OCI-LY7 (cell line): ENCODE measurements around the gene RASAL3. TPM values are rescaled to one million over a fixed set of nuclear protein-coding genes. Genes with fewer than 3 reads are reported as not detected.

ENCODE experiments used
- BruUV-seq: library from RNA; stranded (reverse); fragments of 400-500 nt; replicated peaks from 2 replicates; lab custom pipeline; 2021; lab: Mats Ljungman, UMichigan
- CTCF ChIA-PET: fragments of 300-600 bp; sonication (Branson Sonifier 250); formaldehyde crosslinking; loops from one replicate; lab custom pipeline; 2022; ENCODE audit warnings: antibody characterized with exemption; ENCODE audit not compliant: unreplicated experiment; lab: Charles Lee
- POLR2A ChIA-PET: fragments of 300-600 bp; sonication (Branson Sonifier 250); formaldehyde crosslinking; loops from one replicate; lab custom pipeline; 2022; ENCODE audit warnings: antibody characterized with exemption; lab: Charles Lee
- DNase-seq: peaks from one replicate; pipeline ENCODE4 v3.0.0-alpha.2; 2015; ENCODE audit warnings: low spot score
- H2AFZ ChIP-seq: fragments of 200-600 bp; sonication (generic), shearing (Covaris generic); 2 replicates; pipeline ENCODE4 v1.6.1; 2014; ENCODE audit warnings: mild to moderate bottlenecking, antibody characterized with exemption, low read length, moderate library complexity
- H3K27ac ChIP-seq: fragments of 200-600 bp; sonication (generic); 2 replicates; pipeline ENCODE4 v1.5.1; 2014; ENCODE audit warnings: mixed run types, low read depth, mild to moderate bottlenecking, moderate library complexity, low read length, inconsistent platforms; ENCODE audit not compliant: poor library complexity, severe bottlenecking
- H3K36me3 ChIP-seq: fragments of 200-600 bp; sonication (generic); 2 replicates; pipeline ENCODE4 v1.6.1; 2014; ENCODE audit warnings: mild to moderate bottlenecking, antibody characterized with exemption, low read length, moderate library complexity, mixed read lengths; ENCODE audit not compliant: insufficient read depth
- H3K4me1 ChIP-seq: fragments of 200-600 bp; sonication (generic); 2 replicates; pipeline ENCODE4 v1.5.1; 2014; ENCODE audit warnings: mild to moderate bottlenecking, low read length; ENCODE audit not compliant: insufficient read depth, poor library complexity, severe bottlenecking
- H3K4me2 ChIP-seq: fragments of 200-600 bp; sonication (generic); 2 replicates; pipeline ENCODE4 v1.6.1; 2014; ENCODE audit warnings: mild to moderate bottlenecking, low read length
- H3K4me3 ChIP-seq: fragments of 200-600 bp; sonication (generic); 2 replicates; pipeline ENCODE4 v1.5.1; 2014; ENCODE audit warnings: mild to moderate bottlenecking, low read depth, low read length; ENCODE audit not compliant: poor library complexity, severe bottlenecking
- H3K79me2 ChIP-seq: fragments of 200-600 bp; sonication (generic); 2 replicates; pipeline ENCODE4 v1.6.1; 2016; ENCODE audit warnings: low read depth, mild to moderate bottlenecking, low read length, moderate library complexity, mixed read lengths; ENCODE audit not compliant: insufficient read depth
- H3K9me2 ChIP-seq: fragments of 200-600 bp; sonication (generic); 2 replicates; pipeline ENCODE4 v1.6.1; 2016; ENCODE audit warnings: mild to moderate bottlenecking, low read length, mixed read lengths; ENCODE audit not compliant: insufficient read depth
- H3K9me3 ChIP-seq: fragments of 200-600 bp; sonication (generic); 2 replicates; pipeline ENCODE4 v1.6.1; 2014; ENCODE audit warnings: mild to moderate bottlenecking, mixed run types, low read length, mixed read lengths
- H4K20me1 ChIP-seq: fragments of 200-600 bp; sonication (generic); 2 replicates; pipeline ENCODE4 v1.6.1; 2014; ENCODE audit warnings: mild to moderate bottlenecking, antibody characterized with exemption, low read length, moderate library complexity, mixed read lengths; ENCODE audit not compliant: insufficient read depth
- EZH2phosphoT487 ChIP-seq: fragments of 200-600 bp; sonication (generic); IDR thresholded peaks from 2 replicates; pipeline ENCODE4 v1.6.1; 2018; ENCODE audit warnings: low read depth, borderline replicate concordance, mild to moderate bottlenecking, mixed run types, antibody characterized with exemption, low read length, moderate library complexity, mixed read lengths
- intact Hi-C: fragments of 100-400 bp; cut with micrococcal nuclease; formaldehyde crosslinking; loops from one replicate; pipeline ENCODE4 v1.10.0; 2022; ENCODE audit not compliant: unreplicated experiment
- total RNA-seq, 2 experiments: library from RNA; depleted of rRNA in 1 of 2; stranded (reverse); fragments of >200 nt in 1 of 2; shearing (Covaris generic) in 1 of 2; gene quantifications; 2 replicates each; pipeline ENCODE4 v1.2.3, GENCODE V29; 2014 to 2022
- TF ChIP-seq, protein P1 (sequence below): fragments of 200-600 bp; sonication (generic); conservative IDR thresholded peaks from 2 replicates; pipeline ENCODE4 v1.5.1; 2014; ENCODE audit warnings: mild to moderate bottlenecking, antibody characterized with exemption, low read length, moderate library complexity, mixed read lengths

RASAL3 gene
- total RNA-seq, 2 experiments from 2014 or later: 28.3 to 53.3 TPM

DNA sequence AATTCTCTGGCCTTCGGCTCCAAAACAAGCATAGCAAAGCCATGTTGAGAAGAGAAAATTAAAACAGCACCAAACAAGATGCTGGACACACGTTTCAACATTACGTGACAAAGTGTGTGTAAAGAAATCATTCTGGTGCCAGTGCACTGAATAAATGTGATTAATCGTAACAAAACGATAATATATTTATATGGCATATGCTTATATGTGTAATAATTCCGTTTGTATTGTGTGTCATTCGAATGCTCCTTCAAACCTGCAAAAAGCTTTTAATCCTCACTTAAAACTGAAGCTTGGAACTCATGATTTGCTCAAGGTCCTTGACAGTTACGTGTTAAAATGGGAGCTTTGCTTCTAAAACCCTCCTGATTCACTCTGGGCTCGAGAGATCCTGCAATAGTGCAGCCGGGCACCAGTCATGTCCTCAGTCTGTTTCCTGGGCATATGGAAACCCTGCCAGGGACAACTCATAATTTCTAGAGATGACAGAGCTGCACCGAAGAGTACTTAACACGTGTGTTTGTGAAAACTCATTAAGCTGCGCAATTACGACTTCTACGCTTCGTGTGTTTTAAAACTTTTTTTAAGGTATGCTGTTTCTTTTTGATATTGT, 44.8 kb downstream of the RASAL3 start:
- H3K9me3 ChIP-seq: no peaks in the 10 kb centered on the region
- H3K36me3 ChIP-seq: peaks cover 51% of the 10 kb centered on the region
- POLR2A ChIA-PET: interaction anchor here (0.7 to 2.2 kb wide), 9 partner anchors 12 to 136 kb away, joined by 3 to 12 read pairs (median 4); partner anchors contain the start of gene AKAP8
- BruUV-seq: no TSS peak
- peaks cover 22% of the 10 kb centered on the region for H3K4me1 ChIP-seq
- H3K9me2 ChIP-seq: no peaks in the 10 kb centered on the region
- H4K20me1 ChIP-seq: peaks cover 13% of the 10 kb centered on the region; the same call in 1 of the 2 replicates
- no peak overlapping the region for H3K4me3 ChIP-seq
- peaks cover 40% of the 10 kb centered on the region for H3K79me2 ChIP-seq
- intact Hi-C loops: loop anchor here (1.0 to 5.0 kb wide), 4 partner anchors 41 to 137 kb away; partner anchors contain the start of genes AKAP8, BRD4 and RASAL3
- no peak for DNase-seq
- H3K27ac ChIP-seq: no peak overlapping the region
- CTCF ChIA-PET: interaction anchor here (0.6 to 2.1 kb wide), 6 partner anchors 13 to 293 kb away, joined by 3 to 11 read pairs (median 5); no protein-coding TSS in a partner anchor
- no peak overlapping the region; the same call in 1 of the 2 replicates for H2AFZ ChIP-seq
- peak overlapping the region; percentile 61; the same call in 1 of the 2 replicates for H3K4me2 ChIP-seq
- no peak for TF ChIP-seq EZH2phosphoT487
- TF ChIP-seq, protein P1, sequence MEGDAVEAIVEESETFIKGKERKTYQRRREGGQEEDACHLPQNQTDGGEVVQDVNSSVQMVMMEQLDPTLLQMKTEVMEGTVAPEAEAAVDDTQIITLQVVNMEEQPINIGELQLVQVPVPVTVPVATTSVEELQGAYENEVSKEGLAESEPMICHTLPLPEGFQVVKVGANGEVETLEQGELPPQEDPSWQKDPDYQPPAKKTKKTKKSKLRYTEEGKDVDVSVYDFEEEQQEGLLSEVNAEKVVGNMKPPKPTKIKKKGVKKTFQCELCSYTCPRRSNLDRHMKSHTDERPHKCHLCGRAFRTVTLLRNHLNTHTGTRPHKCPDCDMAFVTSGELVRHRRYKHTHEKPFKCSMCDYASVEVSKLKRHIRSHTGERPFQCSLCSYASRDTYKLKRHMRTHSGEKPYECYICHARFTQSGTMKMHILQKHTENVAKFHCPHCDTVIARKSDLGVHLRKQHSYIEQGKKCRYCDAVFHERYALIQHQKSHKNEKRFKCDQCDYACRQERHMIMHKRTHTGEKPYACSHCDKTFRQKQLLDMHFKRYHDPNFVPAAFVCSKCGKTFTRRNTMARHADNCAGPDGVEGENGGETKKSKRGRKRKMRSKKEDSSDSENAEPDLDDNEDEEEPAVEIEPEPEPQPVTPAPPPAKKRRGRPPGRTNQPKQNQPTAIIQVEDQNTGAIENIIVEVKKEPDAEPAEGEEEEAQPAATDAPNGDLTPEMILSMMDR: peak; percentile 24; the same call in 1 of the 2 replicates

DNA sequence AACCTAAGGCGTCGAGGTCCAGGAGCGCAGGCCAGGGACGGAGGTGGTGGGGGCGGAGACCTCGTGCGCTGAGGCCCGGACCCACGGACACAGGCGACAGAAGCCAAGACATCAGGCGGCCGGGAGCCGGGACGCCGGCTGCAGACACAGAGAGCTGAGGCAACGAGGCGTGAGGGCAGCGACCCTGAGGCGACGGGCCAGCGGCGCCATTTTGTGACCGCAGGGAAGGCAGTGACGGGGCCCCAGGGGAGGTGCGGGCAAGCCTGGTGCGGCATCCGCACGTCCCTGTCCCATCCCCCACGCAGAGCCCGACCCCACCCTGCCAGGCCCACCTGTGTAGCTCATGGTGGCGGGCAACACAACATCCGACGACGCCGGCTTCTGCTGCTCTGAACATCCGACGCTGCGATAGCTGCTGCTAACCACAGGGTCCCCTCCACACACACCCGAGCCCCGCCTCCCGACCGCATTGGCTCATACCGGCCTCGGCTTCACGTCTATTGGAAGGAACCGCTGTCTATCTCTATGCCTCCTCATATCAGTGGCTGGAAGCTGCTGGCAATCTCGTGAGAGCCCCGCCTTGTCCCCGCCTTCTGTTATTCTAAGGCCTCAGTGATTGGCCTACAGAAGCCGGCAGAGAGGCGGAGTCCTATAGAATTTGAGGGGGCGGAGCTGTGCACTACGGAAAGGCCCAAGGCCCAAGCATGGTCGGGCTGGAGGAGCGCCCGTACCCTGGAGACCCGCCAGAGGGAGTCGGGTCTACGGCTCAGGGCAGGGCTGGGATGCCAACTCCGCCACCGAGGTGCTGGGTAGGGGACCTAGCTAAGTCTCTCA, 45.5 kb downstream of the RASAL3 start, which contains the start of gene AKAP8L:
Gene AKAP8L, minus strand, starts transcription at position 410 of the 834 bp plus-strand sequence. Its CDS starts 65 bp downstream, at position 345.
- H3K9me2 ChIP-seq: no peaks in the 10 kb centered on the region
- H3K4me1 ChIP-seq: peaks cover 22% of the 10 kb centered on the region
- peak within 1 kb of the TSS; percentile 78 for H3K4me2 ChIP-seq
- no TSS peak for BruUV-seq
- H3K27ac ChIP-seq: peak within 1 kb of the TSS; percentile 69
- intact Hi-C loops: loop anchor here (1.0 to 5.0 kb wide), 4 partner anchors 40 to 138 kb away; partner anchors contain the start of genes AKAP8, BRD4 and RASAL3
- peak within 1 kb of the TSS; percentile 84 for H3K4me3 ChIP-seq
- H3K79me2 ChIP-seq: peaks cover 45% of the 10 kb centered on the region
- DNase-seq: peak; percentile 100
- no peak for TF ChIP-seq EZH2phosphoT487
- TF ChIP-seq, protein P1: peak; percentile 82
- H3K36me3 ChIP-seq: peaks cover 44% of the 10 kb centered on the region
- H3K9me3 ChIP-seq: no peaks in the 10 kb centered on the region
- peaks cover 13% of the 10 kb centered on the region; the same call in 1 of the 2 replicates for H4K20me1 ChIP-seq
- CTCF ChIA-PET: interaction anchor here (0.6 to 2.1 kb wide), 7 partner anchors 14 to 292 kb away, joined by 3 to 11 read pairs (median 5); no protein-coding TSS in a partner anchor
- peak within 1 kb of the TSS; percentile 34; the same call in 1 of the 2 replicates for H2AFZ ChIP-seq
- POLR2A ChIA-PET: interaction anchor here (0.6 to 2.2 kb wide), 10 partner anchors 12 to 725 kb away, joined by 3 to 12 read pairs (median 4); partner anchors contain the start of gene AKAP8
